ENCODE results near the gene ATP10B.
"Not testable (repeated sequence)": the region's sequence is repeated elsewhere in the genome, so short reads cannot be mapped to it uniquely, and the experiment has no call there.

Gene ATP10B

DNA sequence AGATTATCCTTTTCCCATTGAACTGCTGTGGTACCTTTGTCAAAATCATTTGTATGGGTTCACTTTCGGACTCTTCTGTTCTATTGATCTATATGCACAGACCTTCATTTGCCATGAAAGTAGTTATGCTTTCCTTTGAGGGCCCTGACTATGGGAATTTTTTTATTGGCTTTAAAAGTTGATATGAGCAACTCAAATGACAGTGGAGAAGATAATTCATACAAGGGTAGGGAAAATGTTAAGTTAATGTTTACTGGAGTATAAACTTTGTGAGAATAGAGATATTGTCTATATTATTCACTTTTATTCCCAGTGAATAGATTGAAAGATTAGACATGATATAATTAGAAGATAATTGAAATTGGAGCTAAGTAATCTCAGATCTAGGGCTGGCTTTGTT lies 94.8 kb downstream of the ATP10B start:
- in situ Hi-C loops (cut with MboI; ENCODE audit: low sequenced_read_pairs) = no loop called here

GRCh38 chr5:160750938-160751657 lies 100.9 kb downstream of the ATP10B start:
- in situ Hi-C loops (cut with MboI; ENCODE audit: low sequenced_read_pairs) = no loop called here

GRCh38 chr5:160749682-160750081 lies 102.3 kb downstream of the ATP10B start:
- in situ Hi-C loops (cut with MboI; ENCODE audit: low sequenced_read_pairs) = no loop called here

DNA sequence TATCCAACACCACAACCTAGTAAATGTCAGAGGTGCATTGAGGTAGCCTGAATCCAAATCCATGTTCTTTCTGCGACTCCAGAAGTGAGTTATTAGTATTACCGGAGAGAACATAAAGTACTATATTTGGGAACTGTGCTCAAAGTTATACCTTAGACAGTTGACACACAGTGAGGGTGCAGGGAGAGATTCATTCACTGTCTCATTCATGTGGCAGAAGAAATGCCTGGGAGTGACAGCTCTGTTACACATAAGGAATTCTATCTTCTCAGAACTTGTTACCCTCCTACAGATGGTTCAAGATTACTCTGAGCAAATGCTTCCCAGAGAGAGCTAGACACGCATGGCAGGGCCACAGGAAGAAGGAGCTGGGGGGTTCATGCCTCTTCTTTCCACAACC lies 103.0 kb downstream of the ATP10B start:
- in situ Hi-C loops (cut with MboI; ENCODE audit: low sequenced_read_pairs) = no loop called here

- in situ Hi-C loops (cut with MboI; ENCODE audit: low sequenced_read_pairs) = no loop called here
Observed at GRCh38 chr5:160747987-160748386, 104.0 kb downstream of the ATP10B start.

GRCh38 chr5:160747559-160747958 lies 104.5 kb downstream of the ATP10B start:
- in situ Hi-C loops (cut with MboI; ENCODE audit: low sequenced_read_pairs) = no loop called here

DNA sequence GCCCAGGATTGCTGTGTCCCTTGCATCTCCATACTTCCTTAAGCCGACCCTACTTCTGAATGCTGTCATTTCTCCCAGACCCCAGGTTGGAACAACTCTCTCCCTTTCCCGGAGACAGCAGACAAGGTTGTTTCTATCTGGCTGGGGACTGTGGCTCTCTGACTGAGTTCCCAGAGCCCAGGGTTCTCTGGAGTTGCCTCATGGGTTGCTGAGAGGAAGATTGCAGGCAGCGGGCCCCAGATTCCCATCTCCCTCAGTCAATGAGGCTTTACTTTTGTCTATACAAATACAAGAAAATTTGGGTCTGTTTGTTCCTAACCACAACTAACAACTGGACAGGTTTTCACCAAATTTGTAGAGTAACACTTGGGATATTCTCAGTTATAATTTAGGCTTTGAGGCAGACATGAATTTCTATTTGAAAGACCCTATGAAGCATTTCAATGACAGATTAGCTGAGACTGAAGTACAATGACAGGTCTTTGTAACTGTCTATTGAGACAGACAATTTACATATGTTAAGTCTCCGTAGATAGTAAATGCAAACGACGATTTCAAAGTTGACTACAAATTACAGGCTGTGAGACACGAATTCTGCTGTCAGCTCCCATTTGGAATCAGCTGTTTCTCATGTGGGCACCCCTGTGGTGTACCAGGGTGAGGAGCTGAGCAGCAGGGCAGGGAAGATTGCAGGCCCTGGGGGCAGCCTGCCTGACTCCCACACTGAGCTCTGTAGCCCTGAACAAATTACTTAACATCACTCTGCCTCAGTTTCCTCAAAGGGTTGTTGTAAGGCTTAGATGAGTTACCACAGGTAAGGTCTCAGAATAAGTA lies 107.5 kb downstream of the ATP10B start:
- in situ Hi-C loops (cut with MboI; ENCODE audit: low sequenced_read_pairs) = no loop called here

DNA sequence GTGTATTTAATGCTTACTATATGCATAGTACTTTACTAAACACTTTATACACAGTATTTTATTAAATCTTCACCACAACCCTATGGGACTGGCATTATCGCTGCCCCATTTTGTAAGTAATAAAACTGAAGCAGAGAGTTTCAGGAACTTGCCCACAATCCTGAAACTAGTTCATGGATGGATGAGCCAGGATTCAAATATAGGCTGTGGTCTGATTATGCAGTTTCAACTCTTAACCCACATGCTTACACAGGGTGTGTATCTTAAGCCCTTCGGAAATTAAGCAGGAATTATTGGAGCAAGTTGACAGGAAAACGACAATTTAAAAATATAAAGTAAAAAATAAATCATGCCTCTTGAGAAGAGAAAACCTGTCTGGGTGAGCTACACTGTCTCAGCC lies 109.0 kb downstream of the ATP10B start:
- in situ Hi-C loops (cut with MboI; ENCODE audit: low sequenced_read_pairs) = no loop called here

GRCh38 chr5:160742446-160742845 lies 109.6 kb downstream of the ATP10B start:
- in situ Hi-C loops (cut with MboI; ENCODE audit: low sequenced_read_pairs) = no loop called here

GRCh38 chr5:160727296-160727997 lies 124.6 kb downstream of the ATP10B start:
- in situ Hi-C loops (cut with MboI; ENCODE audit: low sequenced_read_pairs) = no loop called here

- in situ Hi-C loops (cut with MboI; ENCODE audit: low sequenced_read_pairs) = no loop called here
Observed at GRCh38 chr5:160726721-160727120, 125.3 kb downstream of the ATP10B start.

GRCh38 chr5:160720822-160721221 lies 131.2 kb downstream of the ATP10B start:
- in situ Hi-C loops (cut with MboI; ENCODE audit: low sequenced_read_pairs) = no loop called here

DNA sequence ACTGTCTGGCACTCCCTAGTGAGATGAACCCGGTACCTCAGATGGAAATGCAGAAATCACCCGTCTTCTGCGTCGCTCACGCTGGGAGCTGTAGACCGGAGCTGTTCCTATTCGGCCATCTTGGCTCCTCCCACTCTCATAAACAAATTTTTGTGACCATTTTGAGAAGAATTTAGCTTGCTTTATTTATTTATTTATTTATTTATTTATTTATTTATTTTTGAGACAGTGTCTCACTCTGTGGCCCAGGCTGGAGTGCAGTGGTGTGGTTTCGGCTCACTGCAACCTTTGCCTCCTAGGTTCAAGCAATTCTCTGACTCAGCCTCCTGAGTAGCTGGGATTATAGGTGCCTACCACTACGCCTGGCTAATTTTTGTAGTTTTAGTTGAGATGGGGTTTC lies 136.5 kb downstream of the ATP10B start:
- in situ Hi-C loops (cut with MboI; ENCODE audit: low sequenced_read_pairs) = not testable (repeated sequence)

GRCh38 chr5:160703547-160704189 lies 148.3 kb downstream of the ATP10B start:
- in situ Hi-C loops (cut with MboI; ENCODE audit: low sequenced_read_pairs) = no loop called here

DNA sequence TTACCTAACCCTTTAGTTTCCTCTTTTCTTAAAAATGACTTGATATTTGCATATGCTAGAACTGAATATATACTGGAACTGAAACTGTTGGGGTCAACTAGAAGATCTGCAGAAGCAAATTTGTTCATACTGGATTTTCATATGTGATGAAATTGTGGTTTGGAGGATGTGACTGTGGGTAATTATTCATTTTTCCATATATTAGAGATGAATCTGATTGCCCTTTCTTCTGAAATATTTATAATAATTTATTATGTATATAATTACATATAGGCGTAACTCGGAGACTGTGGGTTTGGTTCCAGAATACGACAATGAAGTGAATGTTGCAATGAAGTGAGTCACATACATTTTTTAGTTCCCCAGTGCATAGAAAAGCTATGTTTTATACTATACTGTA lies 149.1 kb downstream of the ATP10B start:
- in situ Hi-C loops (cut with MboI; ENCODE audit: low sequenced_read_pairs) = no loop called here

DNA sequence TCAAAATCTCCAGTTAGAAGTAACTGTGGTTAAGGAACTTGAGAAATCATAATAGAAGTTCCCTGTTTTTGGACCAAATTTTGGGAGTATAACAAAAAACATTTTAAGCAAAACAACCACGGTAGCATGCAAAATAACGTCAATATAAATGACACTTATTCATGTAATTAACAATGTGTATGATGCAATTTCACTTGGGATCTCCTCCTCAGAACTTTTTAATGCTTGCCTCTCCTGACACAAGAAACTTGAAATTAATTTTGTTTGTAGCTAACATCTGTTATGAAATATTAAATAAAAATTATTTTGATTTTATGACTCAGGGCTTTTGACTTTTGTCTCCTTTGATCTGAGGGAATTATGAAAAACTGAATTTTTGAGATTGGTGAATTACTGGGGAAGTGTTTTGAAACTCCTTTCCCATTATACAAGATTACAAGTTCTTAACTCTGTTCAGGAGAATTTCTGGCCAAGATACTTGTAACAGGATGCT lies 149.7 kb downstream of the ATP10B start:
- in situ Hi-C loops (cut with MboI; ENCODE audit: low sequenced_read_pairs) = no loop called here

- in situ Hi-C loops (cut with MboI; ENCODE audit: low sequenced_read_pairs) = no loop called here
Observed at GRCh38 chr5:160701403-160701802, 150.6 kb downstream of the ATP10B start.

DNA sequence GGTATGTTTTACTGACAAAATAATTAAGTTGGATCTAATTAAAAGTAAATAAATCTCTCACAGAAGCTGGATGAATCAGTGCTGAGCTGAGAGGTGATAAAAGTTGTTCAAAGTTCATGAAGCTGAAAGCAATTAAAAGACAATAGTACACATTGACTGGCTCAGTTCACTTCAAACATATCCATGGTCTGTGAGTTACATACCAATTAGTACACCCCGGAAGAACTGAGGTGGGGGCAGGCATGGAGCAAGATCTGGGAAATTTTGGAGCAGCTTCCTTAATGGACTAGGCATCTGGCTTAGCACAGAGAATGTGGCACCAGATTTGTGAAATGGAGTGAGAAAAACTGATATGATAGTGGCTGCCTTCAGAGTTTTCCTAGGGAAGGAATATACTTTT lies 152.7 kb downstream of the ATP10B start:
- in situ Hi-C loops (cut with MboI; ENCODE audit: low sequenced_read_pairs) = no loop called here

DNA sequence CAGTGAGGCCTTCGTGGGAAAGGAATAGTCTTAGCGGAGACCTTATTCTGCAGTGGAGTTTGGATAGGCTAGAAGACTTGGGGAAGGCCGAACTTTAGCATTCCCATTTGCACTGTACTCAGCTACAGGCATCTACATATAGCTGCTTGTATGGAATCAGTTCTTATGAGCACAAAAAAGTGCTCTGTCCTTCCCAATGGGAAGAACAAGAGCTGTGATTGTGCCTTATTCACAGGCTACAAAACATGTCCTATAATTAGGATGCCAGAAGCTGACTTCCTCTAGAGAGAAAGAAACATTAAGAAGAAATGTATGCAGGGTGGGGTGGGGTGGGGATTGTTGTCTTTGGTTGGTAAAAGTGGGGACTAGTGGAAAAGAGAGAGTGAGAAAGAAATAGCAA lies 154.7 kb downstream of the ATP10B start:
- in situ Hi-C loops (cut with MboI; ENCODE audit: low sequenced_read_pairs) = no loop called here

GRCh38 chr5:160694896-160695295 lies 157.1 kb downstream of the ATP10B start:
- in situ Hi-C loops (cut with MboI; ENCODE audit: low sequenced_read_pairs) = no loop called here

- in situ Hi-C loops (cut with MboI; ENCODE audit: low sequenced_read_pairs) = no loop called here
Observed at GRCh38 chr5:160693831-160694465, 158.1 kb downstream of the ATP10B start.
